Endothelial cell (in vitro differentiated cells): Measurements from ENCODE around the gene IFI44. TPM values are rescaled to one million over a fixed set of nuclear protein-coding genes. Genes with fewer than 3 reads are reported as not detected.

ENCODE experiments used
- DNase-seq: peaks from one replicate; pipeline ENCODE4 v3.0.0; 2021; ENCODE audit warnings: low spot score
- H3K27ac Mint-ChIP-seq: one replicate; pipeline ENCODE4 v1.8.0; 2021; ENCODE audit warnings: mixed read lengths, inconsistent platforms; ENCODE audit not compliant: unreplicated experiment
- H3K27me3 Mint-ChIP-seq: one replicate; pipeline ENCODE4 v1.8.0; 2021; ENCODE audit warnings: mild to moderate bottlenecking, moderate library complexity, mixed read lengths, inconsistent platforms; ENCODE audit not compliant: unreplicated experiment
- H3K36me3 Mint-ChIP-seq: one replicate; pipeline ENCODE4 v1.8.0; 2021; ENCODE audit warnings: mild to moderate bottlenecking, low read depth, mixed read lengths, inconsistent platforms; ENCODE audit not compliant: unreplicated experiment
- H3K4me1 Mint-ChIP-seq: one replicate; pipeline ENCODE4 v1.8.0; 2021; ENCODE audit warnings: mild to moderate bottlenecking, mixed read lengths, inconsistent platforms; ENCODE audit not compliant: unreplicated experiment
- H3K4me3 Mint-ChIP-seq: one replicate; pipeline ENCODE4 v1.8.0; 2021; ENCODE audit warnings: mild to moderate bottlenecking, mixed read lengths, inconsistent platforms; ENCODE audit not compliant: unreplicated experiment
- H3K9me3 Mint-ChIP-seq: one replicate; pipeline ENCODE4 v1.8.0; 2021; ENCODE audit warnings: mixed read lengths, inconsistent platforms; ENCODE audit not compliant: unreplicated experiment
- total RNA-seq: library from RNA; stranded (reverse); fragmentation: NEBNext Ultra II Directional; extraction: Animal tissue kit (Norgen Biotek cat#: 25700); gene quantifications from one replicate; pipeline ENCODE4 v1.2.1, GENCODE V29; 2021; ENCODE audit not compliant: unreplicated experiment
- TF ChIP-seq, protein P1 (sequence below): fragments of 200-600 bp; sonication (generic); IDR thresholded peaks from one replicate; pipeline ENCODE4 v1.5.0; 2021; ENCODE audit warnings: antibody characterized with exemption; ENCODE audit not compliant: unreplicated experiment

Gene IFI44
- total RNA-seq, 1 donor from 2014 or later: 0.69 TPM

- H3K9me3 Mint-ChIP-seq: no peaks in the 10 kb centered on the region
- H3K4me1 Mint-ChIP-seq: no peaks in the 10 kb centered on the region
- TF ChIP-seq, protein P1, sequence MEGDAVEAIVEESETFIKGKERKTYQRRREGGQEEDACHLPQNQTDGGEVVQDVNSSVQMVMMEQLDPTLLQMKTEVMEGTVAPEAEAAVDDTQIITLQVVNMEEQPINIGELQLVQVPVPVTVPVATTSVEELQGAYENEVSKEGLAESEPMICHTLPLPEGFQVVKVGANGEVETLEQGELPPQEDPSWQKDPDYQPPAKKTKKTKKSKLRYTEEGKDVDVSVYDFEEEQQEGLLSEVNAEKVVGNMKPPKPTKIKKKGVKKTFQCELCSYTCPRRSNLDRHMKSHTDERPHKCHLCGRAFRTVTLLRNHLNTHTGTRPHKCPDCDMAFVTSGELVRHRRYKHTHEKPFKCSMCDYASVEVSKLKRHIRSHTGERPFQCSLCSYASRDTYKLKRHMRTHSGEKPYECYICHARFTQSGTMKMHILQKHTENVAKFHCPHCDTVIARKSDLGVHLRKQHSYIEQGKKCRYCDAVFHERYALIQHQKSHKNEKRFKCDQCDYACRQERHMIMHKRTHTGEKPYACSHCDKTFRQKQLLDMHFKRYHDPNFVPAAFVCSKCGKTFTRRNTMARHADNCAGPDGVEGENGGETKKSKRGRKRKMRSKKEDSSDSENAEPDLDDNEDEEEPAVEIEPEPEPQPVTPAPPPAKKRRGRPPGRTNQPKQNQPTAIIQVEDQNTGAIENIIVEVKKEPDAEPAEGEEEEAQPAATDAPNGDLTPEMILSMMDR: no peak
- H3K27ac Mint-ChIP-seq: no peak overlapping the region
- no peak for DNase-seq
- no peak overlapping the region for H3K4me3 Mint-ChIP-seq
- no peaks in the 10 kb centered on the region for H3K36me3 Mint-ChIP-seq
- H3K27me3 Mint-ChIP-seq: no peaks in the 10 kb centered on the region
Observed at GRCh38 chr1:78702426-78702825, 52.8 kb downstream of the IFI44 start.

- TF ChIP-seq, protein P1: no peak
Observed at GRCh38 chr1:78703806-78704205, 54.2 kb downstream of the IFI44 start.

GRCh38 chr1:78712467-78713051 is 62.9 kb downstream of the IFI44 start:
- no peak for DNase-seq
- TF ChIP-seq, protein P1: no peak
- H3K4me1 Mint-ChIP-seq: no peaks in the 10 kb centered on the region
- H3K27me3 Mint-ChIP-seq: peaks cover under 1% of the 10 kb centered on the region
- H3K36me3 Mint-ChIP-seq: no peaks in the 10 kb centered on the region
- H3K9me3 Mint-ChIP-seq: no peaks in the 10 kb centered on the region
- H3K27ac Mint-ChIP-seq: no peak overlapping the region
- H3K4me3 Mint-ChIP-seq: no peak overlapping the region

More at GRCh38 chr1:78703806-78704205, 54.2 kb downstream of the IFI44 start:
- H3K9me3 Mint-ChIP-seq: no peaks in the 10 kb centered on the region
- no peaks in the 10 kb centered on the region for H3K27me3 Mint-ChIP-seq
- DNase-seq: no peak
- no peak overlapping the region for H3K4me3 Mint-ChIP-seq
- no peaks in the 10 kb centered on the region for H3K36me3 Mint-ChIP-seq
- H3K4me1 Mint-ChIP-seq: no peaks in the 10 kb centered on the region
- no peak overlapping the region for H3K27ac Mint-ChIP-seq

GRCh38 chr1:78713297-78713696 is 63.7 kb downstream of the IFI44 start:
- no peaks in the 10 kb centered on the region for H3K4me1 Mint-ChIP-seq

More at GRCh38 chr1:78713297-78713696, 63.7 kb downstream of the IFI44 start:
- no peaks in the 10 kb centered on the region for H3K9me3 Mint-ChIP-seq
- peaks cover 1% of the 10 kb centered on the region for H3K27me3 Mint-ChIP-seq
- TF ChIP-seq, protein P1: no peak
- H3K4me3 Mint-ChIP-seq: no peak overlapping the region
- H3K27ac Mint-ChIP-seq: no peak overlapping the region
- DNase-seq: no peak
- H3K36me3 Mint-ChIP-seq: no peaks in the 10 kb centered on the region

Other genes starting within 250 kb of the IFI44 start
- 0.41 TPM for gene PTGFR, start 158.9 kb upstream of the IFI44 start, total RNA-seq
- gene IFI44L, start 29.4 kb upstream of the IFI44 start, total RNA-seq: 0.59 TPM